Activated gamma-delta T cell (primary cell): ENCODE results near the gene FAM149A.

ENCODE experiments used
- DNase-seq: peaks from one replicate; lab custom pipeline; 2025; lab: John Stamatoyannopoulos, UW

The FAM149A gene

GRCh38 chr4:186158966-186159365 is 54.5 kb downstream of the FAM149A start:
- no peak for DNase-seq

GRCh38 chr4:186159613-186160012 is 55.1 kb downstream of the FAM149A start:
- DNase-seq, result no peak

- no peak for DNase-seq
Observed at GRCh38 chr4:186161138-186161537, 56.6 kb downstream of the FAM149A start.

GRCh38 chr4:186166852-186167512 is 62.5 kb downstream of the FAM149A start:
- DNase-seq, result no peak

- no peak for DNase-seq
Observed at GRCh38 chr4:186167605-186168004, 63.1 kb downstream of the FAM149A start.

- no peak for DNase-seq
Observed at GRCh38 chr4:186168750-186169149, 64.2 kb downstream of the FAM149A start.

- DNase-seq, result no peak
Observed at GRCh38 chr4:186169333-186169944, 64.9 kb downstream of the FAM149A start.

GRCh38 chr4:186169945-186170802 is 65.7 kb downstream of the FAM149A start:
- no peak for DNase-seq

- DNase-seq, result no peak
Observed at GRCh38 chr4:186170966-186171365, 66.5 kb downstream of the FAM149A start.

GRCh38 chr4:186172546-186172945 is 68.0 kb downstream of the FAM149A start:
- DNase-seq, result no peak

- no peak for DNase-seq
Observed at GRCh38 chr4:186188107-186188506, 83.6 kb downstream of the FAM149A start.

- DNase-seq, result no peak
Observed at GRCh38 chr4:186189656-186190055, 85.2 kb downstream of the FAM149A start.

GRCh38 chr4:186190581-186191199 is 86.2 kb downstream of the FAM149A start:
- peak; percentile 39 for DNase-seq

GRCh38 chr4:186191200-186192065 is 86.9 kb downstream of the FAM149A start, which contains the start of gene CYP4V2:
Gene CYP4V2 (plus strand): TSS chr4:186191567. CDS start chr4:186191824, 257 bp downstream.
- DNase-seq, result peak; percentile 69

GRCh38 chr4:186192066-186192612 is 87.6 kb downstream of the FAM149A start:
- no peak for DNase-seq

GRCh38 chr4:186193851-186194250 is 89.3 kb downstream of the FAM149A start:
- DNase-seq, result no peak

- DNase-seq, result no peak
Observed at GRCh38 chr4:186196063-186196462, 91.6 kb downstream of the FAM149A start.

- DNase-seq, result no peak
Observed at GRCh38 chr4:186200516-186200915, 96.0 kb downstream of the FAM149A start.

- no peak for DNase-seq
Observed at GRCh38 chr4:186201010-186201409, 96.5 kb downstream of the FAM149A start.

- DNase-seq, result peak; percentile 27
Observed at GRCh38 chr4:186201535-186202230, 97.2 kb downstream of the FAM149A start.
